GM12872 (cell line): Measurements from ENCODE around the gene INSYN1.

Experiments used
- TF ChIP-seq, protein P1 (sequence below): IDR thresholded peaks from 3 replicates; pipeline ENCODE4 v1.5.1; 2011; ENCODE audit warnings: low read depth, mild to moderate bottlenecking, low read length, moderate library complexity; ENCODE audit not compliant: insufficient read depth

INSYN1 gene

DNA sequence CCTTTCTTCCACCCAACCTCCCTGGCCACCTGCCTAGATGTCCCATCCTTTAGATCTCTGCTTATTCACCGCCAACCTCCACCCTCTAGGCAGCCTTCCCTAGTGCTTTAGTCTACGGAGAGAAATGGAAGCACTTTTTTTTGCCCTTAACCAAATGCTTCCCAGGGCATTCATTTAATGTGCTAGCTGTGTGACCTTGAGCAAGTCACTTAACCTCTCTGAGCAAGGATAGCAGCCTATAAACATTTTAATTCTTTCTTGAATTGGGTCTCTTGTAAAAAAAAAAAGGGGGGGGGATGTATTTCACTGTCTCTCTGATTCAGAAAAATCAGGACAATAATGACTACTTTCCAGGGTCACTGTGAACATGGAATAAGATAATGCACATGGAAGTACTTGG, 3.2 kb upstream of the INSYN1 start:
- TF ChIP-seq, protein P1, sequence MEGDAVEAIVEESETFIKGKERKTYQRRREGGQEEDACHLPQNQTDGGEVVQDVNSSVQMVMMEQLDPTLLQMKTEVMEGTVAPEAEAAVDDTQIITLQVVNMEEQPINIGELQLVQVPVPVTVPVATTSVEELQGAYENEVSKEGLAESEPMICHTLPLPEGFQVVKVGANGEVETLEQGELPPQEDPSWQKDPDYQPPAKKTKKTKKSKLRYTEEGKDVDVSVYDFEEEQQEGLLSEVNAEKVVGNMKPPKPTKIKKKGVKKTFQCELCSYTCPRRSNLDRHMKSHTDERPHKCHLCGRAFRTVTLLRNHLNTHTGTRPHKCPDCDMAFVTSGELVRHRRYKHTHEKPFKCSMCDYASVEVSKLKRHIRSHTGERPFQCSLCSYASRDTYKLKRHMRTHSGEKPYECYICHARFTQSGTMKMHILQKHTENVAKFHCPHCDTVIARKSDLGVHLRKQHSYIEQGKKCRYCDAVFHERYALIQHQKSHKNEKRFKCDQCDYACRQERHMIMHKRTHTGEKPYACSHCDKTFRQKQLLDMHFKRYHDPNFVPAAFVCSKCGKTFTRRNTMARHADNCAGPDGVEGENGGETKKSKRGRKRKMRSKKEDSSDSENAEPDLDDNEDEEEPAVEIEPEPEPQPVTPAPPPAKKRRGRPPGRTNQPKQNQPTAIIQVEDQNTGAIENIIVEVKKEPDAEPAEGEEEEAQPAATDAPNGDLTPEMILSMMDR, result no peak

DNA sequence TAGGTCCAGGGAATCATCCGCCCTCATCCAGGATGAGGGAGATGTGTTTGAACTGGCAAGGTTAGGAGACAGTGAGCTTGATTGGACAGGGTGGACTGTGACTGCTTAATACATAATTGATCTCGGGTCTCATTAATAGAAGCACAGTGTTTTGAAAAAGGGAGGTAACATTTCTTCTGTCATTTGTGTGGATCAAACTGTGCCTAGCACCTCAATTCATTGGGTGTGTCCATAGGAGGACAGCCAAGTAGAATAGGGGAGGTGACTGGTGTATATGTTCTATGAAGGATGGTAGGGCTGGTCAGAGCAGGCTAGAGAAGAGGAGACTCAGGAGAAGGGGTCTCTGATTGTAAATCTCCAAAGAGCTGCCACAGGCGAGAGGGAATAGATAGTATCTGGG, 2.8 kb upstream of the INSYN1 start:
- TF ChIP-seq, protein P1, result no peak

DNA sequence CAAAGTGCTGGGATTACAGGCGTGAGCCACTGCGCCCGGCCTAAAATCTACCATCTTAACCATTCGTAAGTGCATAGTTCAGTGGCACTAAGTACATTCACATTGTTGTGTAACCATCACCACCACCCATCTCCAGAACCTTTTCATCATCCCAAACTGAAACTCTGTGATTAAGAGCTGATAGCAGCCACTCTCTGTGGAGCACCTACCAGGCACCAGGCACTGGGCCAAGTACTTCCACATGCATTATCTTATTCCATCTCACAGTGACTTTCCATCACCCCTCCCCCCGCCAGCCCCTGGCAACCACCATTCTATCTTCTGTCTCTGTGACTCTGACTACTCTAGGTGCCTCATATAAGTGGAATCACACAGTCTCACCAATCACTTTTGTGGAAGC, 2.3 kb upstream of the INSYN1 start:
- TF ChIP-seq, protein P1, result no peak

DNA sequence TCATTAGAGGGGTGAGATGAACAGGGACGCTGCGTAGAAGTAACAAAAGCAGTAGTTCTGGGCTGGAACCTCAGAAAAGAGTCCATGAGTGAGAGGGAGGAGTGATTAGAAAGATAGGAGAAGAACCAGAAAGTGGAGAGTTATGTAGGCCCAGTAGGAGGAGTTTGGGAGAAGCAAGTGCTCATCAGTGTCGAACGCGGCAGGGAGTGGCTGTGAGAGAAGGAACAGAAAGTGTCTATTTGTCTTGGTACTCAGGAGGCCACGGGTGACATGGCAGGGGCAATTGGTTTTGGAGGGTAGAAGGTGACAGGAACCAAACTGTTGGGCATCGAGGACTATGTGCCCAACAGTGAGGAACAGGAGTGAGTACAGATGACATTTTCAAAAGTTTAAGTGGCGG, 1.3 kb upstream of the INSYN1 start:
- TF ChIP-seq, protein P1, result no peak

DNA sequence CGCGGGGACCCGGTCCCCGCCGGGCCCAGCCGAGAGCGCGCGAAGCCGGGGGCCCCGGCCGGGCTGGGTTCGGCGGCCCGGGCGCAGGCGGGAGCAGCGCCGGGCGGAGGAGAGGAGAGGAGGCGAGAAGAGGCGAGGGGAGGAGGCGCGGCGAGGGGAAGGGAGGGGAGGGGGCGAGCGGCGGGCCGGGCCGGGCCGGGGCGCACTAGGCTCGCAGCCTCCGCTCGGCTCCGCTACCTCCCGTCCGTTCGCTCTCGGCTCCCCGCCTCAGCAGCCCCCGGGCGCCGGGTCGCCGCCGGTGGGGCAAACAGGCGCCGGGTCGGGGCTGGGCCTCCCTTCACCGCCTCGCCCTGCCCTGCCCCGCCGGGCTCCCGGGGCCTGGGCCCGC, 351 bp downstream of the INSYN1 start:
- TF ChIP-seq, protein P1, result no peak

DNA sequence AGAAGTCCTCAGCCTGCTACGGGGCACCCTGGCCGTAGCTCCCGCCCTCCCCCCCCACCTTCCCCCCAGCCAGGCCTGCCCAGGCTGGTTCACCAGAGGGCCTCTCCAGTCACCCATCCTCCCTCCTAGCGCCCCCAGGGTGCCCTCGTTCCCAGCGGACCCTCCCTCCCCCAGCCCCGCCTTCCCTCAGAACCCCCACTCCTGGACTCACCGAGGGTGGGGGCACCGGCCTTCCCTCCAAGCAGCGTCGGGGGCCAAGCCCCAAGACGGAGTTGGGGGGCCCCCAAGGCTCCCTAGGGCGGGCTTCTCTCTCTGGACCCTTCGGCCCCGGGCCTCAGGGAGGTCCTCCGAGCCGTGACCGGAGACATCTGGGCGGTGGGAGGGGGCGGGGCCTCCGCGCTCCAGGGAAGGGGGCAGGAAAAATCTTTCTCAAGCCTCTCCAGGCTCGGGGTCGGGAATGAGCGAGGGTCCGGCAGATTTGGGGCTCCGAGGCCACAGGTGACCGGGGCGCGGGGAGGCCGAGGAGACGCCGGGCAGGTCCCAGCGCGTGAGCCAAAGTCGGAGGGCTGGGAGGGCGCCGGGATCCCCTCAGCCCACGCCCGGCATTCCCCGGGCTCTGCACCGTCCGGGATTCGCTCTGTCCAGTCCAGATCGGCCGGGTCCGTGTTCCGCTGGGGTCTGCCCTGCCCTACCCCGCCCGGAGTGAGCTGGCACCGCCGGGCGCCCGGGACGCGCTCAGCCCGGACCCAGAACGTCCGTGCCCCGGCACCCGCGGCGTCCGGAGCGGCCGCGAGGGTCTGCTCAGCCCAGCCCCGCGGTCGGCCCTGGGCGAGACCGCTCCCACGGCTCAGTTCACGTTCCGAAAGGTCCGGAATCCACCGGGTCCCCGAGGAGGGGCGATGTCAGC, 999 bp downstream of the INSYN1 start:
- TF ChIP-seq, protein P1, result no peak

DNA sequence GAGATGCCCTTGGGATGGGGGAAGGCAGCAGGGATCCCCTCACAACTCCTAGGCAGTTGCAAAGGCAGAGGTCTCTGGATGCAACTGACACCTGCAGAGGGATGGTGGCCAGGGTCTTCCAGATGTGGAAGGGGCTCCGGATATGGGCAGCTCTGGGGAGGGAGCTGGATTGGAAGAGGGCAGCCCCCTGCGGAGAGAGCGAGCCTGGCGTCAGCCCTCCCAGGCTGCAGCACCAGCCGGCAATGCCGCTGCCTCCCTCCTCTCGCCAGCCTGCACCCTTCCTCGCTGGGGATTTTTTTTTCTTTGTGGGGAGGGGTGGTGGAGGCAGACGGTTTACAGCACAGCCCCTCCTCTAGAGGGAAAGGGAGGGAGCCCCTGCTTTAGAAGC, 1.6 kb downstream of the INSYN1 start:
- TF ChIP-seq, protein P1, result no peak
